Activated CD4-positive, CD25-positive, alpha-beta regulatory T cell (primary cell): ENCODE results near the gene ANXA8.
"Not testable (repeated sequence)": the region's sequence is repeated elsewhere in the genome, so short reads cannot be mapped to it uniquely, and the experiment has no call there.

Experiments used
- DNase-seq, 4 experiments: peaks; one replicate each; lab custom pipeline; 2025; lab: John Stamatoyannopoulos, UW

Gene ANXA8, protein sequence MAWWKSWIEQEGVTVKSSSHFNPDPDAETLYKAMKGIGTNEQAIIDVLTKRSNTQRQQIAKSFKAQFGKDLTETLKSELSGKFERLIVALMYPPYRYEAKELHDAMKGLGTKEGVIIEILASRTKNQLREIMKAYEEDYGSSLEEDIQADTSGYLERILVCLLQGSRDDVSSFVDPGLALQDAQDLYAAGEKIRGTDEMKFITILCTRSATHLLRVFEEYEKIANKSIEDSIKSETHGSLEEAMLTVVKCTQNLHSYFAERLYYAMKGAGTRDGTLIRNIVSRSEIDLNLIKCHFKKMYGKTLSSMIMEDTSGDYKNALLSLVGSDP

DNA sequence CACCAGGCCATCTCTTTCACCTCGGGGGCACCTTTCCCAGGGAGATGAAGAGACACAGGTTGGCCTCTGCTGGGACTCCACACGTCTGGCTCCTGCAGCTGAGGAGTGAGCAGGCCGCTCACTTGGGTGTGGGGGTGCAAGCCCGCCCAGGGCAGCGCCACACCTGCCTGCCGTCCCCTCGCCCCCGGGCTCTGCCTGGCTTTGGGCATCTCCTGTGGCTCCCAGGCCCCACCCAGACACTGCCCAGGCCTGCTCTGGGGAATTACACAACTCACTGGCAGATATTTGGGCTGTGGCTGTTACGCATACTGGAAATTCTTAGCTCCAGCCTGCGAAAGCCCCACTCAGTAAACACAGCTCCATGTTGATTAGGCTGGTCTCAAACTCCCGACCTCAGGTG is at the start of gene ANXA8:
TSS of gene ANXA8 (minus strand) at position 193 of the 400 bp plus-strand sequence. CDS start at position 11, 182 bp downstream.
- not testable (repeated sequence) for DNase-seq

DNA sequence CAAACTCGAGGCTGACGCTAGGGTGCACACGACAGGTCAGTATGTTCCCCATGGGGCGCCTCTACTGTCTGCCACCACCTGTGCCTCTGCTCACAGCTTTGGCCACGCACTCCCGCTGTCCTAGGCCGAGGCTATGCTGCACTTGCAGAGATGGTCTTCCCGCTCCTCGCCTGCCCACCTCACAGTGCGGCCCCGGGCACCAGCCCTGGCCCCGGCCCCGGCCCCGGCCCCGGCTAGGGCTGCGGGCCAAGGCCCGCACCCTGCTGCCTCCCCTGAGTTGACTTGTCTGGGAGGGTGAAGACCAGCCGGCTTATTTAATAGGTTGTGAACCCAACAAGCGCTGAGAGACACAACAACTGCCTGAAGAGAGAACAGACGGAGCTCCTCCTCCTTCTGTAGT is 39.6 kb upstream of the ANXA8 start, which contains the start of gene AGAP9:
TSS of gene AGAP9 (minus strand) at position 164 of the 400 bp plus-strand sequence. CDS start at position 52, 112 bp downstream.
- not testable (repeated sequence) for DNase-seq

DNA sequence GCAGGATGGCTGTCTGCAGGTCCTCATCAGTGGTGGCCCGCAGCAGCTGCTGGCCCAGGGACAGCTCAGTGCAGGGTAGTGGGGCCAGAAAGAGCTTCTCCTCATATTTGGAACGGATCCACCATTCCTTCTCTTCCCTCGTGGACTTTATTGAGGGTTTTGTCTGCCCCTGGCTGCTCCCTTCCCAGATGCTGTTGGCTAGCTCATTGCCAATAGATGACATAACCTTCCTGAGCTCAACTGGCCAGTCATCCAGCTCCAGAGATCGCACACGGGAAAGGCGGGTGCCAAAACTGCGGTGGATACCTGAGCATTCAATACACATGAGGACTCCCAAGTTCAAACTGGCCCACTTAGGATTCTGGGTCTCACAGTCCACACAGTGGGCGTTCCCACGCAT is 18.4 kb upstream of the ANXA8 start:
- DNase-seq, result not testable (repeated sequence)

DNA sequence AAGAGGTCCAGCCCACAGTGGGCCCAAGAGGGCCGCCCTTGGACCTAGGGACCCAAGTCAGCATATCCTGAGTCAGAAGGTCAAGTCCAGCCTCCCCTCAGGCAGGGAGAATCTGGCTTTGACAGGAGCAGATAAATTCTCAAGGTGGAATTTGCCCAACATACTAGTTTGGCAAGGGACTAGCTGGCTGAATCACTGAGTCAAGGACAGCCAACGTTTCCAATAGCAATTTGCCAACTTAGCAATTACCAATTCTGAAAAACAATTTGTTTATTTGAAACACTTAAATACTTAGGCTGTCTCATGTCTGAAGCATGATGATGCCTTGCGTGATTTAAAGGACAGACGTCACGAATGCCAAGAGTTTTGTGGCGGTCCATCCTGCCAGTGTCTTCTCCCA is 10.3 kb upstream of the ANXA8 start:
- DNase-seq, result not testable (repeated sequence)

DNA sequence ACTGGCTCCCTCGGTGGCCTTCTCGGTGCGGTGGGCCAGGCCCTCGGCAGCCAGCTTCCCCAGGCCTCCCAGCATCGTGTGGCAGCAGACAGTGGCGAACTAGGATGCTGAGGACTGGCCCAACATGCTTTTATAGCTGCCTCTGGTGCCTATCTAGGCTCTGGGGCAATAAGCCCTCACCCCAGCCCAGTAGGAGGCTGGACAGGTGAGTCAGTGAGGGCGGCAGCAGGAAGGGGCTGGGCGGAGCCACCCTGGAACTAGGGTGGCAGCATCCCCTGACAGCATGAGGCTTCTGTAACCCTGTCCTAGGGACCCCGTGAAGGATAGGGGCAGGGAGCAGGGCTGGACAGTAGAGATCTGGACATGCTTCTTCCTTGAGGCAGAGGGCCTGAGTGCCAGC is 7.7 kb upstream of the ANXA8 start, which contains the start of gene FAM25G:
TSS of gene FAM25G (minus strand) at position 101 of the 400 bp plus-strand sequence. CDS start at position 75, 26 bp downstream.
- not testable (repeated sequence) for DNase-seq

DNA sequence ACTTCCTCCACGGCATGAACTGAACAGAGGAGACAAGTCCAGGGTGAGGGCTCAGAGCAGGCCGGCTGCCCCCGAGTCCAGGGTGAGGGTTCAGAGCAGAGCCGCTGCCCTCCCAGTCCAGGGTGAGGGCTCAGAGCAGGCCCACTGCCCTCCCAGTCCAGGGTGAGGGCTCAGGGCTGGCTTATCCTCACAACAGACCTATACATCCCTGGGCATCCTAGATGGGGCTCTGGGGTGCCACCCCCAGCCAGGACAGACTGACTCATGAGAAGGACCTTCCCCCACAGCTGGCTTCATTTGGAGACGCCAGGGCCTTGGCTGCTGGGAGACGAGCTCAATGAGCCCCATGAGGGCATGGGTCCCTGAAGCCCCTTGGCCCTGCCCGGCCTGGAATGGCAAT is 5.7 kb upstream of the ANXA8 start:
- not testable (repeated sequence) for DNase-seq

DNA sequence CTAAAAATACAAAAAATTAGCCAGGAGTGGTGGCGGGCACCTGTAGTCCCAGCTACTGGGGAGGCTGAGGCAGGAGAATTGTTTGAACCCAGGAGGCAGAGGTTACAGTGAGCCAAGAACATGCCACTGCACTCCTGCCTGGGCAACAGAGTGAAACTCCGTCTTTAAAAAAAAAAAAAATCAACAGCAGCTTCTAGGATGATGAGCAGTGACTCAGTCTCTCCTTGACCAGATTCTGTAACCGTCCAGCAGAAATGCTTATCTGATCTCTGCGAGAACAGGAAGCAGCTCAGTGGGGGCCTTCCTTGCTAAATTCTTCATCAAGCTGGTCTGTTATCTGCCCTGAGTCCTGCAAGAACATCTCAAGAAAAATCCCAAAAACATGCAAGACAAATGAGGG is 2.0 kb upstream of the ANXA8 start:
- DNase-seq, result not testable (repeated sequence)

DNA sequence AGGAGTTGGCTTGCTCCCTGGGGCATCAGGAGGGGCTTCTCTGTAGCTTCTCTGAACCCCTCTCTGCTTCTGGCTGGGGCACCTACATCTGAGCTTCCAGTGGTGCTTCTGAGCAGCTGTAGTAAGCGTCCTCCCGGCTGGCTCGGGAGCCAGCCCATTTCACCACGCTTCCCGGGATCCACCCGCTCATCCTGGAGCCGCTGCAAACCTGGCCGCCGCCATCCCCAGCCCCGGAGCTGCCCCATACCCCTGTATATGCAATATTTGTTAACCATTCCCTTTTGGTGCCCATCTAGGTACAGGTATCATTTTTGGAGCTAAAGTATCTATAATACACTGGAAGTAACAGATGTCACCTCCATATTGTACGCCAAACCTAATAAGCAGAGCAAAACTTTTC is 871 bp upstream of the ANXA8 start:
- DNase-seq, result not testable (repeated sequence)

DNA sequence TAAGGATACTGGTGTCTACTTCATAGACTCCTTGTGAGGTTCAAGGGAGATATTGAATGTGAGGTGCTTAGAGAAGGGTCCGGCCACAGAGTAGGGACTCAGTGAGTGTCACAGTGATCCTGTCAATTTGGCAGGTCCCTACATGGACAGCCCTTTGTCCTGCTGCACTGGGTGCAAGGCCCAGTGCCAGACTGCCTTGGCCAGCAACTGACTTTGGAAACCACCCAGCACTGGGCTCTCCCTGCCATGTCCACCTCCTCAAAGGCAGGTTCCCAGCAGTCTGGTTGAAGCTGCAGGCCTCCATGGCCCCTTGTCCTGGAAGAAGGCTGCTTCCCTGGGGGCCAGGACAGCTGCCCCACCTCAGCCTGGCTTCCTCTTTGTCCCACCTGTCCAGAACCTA is 1.5 kb downstream of the ANXA8 start:
- not testable (repeated sequence) for DNase-seq

DNA sequence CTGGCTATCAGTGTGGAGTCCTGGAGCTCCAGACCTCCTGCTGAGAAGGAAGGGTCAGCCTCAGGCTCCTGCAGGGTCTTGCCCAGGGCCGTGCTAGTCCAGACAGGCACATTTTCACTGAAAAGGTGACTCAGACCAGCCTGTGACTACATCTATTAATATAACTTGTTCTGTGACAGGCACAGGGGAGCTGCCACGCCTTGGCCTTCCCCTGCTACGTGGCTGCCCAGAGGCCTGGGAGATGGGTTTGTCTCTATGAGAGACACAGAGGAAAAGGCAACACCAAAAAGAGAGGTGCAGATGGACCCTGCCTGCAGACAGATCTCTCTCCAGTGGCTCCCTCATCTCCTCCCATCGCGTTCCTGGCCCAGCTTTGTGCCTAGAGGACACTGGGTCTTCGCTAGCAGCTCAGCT is 2.1 kb downstream of the ANXA8 start:
- not testable (repeated sequence) for DNase-seq

DNA sequence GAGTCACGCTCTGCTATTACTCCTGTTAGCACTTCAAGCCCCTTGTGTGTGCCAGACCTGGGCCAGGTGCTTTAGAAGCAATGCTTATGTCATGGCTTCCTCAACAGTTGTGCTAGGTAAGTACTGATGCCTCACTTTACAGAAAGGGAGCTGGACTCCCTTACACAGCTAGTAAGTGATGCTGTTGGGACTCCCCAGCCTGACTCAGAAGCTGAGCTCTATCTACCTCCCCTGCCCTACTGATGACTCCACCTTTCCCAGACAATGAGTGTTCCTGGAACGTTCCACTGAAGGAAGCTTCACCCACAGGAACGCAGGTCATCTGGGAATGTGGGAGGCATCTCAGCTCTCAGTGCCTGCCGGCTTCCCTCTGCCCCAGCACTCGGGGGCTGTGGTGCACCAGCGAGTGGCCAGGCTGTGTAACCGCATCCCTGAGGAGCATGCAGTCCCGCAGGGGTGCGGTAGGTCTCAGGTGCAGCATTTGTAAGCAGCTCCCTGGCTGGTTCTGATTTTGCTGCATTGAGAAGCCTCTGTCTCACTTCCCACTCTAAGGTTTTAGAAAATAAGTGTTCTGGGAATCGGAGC is 2.6 kb downstream of the ANXA8 start:
- DNase-seq, result not testable (repeated sequence)

DNA sequence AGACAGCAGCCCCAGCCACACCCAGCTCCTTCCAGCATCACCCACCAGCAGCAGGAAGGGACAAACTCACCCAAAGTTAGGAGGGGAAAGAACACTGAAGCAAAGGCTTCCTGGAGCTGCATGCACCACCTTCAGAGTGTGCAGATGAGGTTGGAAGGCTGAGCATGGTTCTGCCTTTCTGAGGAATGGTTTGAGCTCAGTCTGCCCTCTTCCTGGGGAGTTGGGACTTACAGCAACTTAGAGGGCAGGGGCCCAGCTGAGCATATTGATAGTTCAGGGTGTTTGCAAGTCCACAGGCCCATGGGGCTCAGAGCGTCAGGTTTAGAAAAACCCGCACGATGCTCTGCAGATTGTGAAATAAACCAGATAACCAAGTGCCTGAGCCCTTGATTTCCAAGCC is 3.8 kb downstream of the ANXA8 start:
- DNase-seq, result not testable (repeated sequence)

DNA sequence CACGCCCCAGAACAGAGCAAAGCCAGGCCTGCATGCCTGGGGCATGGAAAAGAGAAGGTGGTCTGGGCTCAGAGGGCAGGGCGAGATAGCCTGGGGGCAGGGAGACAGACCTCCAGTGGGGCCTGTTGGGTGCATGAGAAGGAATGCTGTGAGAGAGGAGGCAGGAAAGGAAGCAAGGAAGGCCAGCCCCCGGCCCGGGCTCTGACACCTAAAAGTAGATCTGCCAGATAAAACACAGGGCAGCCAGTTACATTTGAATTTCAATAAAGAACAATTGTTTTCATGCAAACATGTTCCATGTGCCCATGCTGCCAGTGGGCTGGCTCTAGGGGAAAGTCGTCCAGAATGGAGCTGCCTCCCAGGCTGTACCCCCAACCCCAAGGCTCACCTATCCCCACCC is 5.8 kb downstream of the ANXA8 start:
- DNase-seq, result not testable (repeated sequence)

DNA sequence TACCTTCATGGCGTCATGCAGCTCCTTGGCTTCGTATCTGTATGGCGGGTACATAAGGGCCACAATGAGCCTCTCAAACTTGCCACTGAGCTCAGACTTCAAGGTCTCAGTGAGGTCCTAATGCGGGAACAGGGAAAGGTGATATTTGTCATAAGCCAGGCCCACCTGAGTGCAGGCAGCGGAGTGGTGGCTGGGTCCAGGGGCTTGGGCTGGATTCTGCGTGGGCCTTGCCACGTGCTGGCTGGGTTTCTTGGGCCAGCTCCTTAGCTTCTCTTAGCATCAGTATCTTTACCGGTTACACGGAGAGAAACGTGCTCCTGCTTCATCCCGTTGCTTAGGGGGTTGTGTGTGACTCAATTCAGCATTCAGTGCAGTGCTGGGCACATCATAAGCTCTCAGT is 6.8 kb downstream of the ANXA8 start:
- not testable (repeated sequence) for DNase-seq

DNA sequence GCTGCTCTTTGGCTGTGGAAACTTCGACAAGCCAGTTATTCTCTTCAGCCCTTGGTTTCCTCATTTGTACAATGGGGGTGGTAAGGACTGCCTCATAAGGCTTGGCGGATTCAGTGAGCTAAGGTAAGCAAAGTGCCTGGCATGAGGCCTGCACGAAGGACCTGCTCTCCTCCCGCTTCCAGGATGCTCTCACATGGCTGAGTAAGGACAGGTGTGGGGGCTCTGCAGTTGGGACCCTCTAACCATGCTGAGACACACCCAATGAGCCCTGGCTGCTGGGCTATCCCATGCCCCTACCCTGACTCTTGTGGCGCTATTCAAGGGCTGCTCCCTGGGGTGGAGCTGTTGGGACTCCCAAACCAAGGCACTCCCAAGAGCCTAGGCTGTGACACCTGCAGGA is 8.8 kb downstream of the ANXA8 start:
- not testable (repeated sequence) for DNase-seq

DNA sequence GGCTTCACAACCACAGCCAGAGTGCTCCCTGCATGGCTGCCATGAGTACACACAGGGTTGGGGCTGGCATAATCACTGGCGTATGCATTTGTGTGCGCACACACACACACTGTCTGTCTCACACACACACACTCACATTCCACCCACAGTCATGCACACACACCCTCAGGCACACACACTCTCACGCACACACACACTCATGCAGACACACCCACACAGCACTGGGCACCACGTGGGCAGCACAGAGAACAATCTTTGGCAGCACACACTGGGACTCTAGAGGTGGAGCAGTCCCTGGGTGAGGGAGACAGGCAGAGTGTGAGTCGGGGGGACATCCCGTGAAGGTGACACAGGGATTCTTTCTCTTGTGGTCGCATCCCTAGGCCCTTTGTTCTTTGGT is 10.4 kb downstream of the ANXA8 start:
- DNase-seq, result not testable (repeated sequence)

DNA sequence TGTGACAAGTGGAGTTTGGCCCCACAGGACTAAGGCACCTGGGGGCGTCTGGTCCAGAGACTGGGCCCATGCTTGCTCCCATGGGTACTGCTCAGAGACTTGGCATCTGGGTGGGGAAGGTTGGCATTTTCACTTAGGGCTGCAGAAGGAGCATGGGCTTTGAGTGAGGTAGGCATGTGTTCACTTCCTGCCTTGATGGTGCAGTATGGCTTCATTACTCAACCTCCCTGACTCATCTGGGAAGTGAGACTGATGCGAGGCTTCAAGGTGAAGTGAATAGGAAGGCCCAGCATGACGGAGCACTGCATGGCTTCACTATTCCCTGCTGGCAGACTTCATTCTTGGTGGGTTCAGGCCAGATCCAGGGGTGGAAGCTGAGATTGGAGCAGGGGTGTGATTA is 11.3 kb downstream of the ANXA8 start:
- not testable (repeated sequence) for DNase-seq

DNA sequence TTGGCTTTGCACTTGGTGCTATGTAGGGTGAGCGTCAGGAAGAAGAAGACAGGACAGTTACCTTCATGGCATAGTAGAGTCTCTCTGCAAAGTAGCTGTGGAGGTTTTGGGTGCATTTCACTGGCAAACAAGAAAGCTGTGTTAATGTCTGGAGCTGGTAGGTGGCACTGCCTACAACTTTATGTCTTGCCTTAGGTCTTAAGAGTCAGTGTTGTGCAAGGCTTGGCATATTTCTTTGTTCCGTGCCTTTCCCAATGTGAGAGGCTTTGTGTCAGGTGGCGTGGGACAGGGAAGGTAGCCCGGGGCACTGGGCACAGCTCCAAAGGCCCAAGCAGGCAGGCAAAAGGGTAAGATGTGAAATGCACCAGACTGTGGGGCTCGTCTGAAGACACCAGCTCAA is 11.8 kb downstream of the ANXA8 start:
- not testable (repeated sequence) for DNase-seq

DNA sequence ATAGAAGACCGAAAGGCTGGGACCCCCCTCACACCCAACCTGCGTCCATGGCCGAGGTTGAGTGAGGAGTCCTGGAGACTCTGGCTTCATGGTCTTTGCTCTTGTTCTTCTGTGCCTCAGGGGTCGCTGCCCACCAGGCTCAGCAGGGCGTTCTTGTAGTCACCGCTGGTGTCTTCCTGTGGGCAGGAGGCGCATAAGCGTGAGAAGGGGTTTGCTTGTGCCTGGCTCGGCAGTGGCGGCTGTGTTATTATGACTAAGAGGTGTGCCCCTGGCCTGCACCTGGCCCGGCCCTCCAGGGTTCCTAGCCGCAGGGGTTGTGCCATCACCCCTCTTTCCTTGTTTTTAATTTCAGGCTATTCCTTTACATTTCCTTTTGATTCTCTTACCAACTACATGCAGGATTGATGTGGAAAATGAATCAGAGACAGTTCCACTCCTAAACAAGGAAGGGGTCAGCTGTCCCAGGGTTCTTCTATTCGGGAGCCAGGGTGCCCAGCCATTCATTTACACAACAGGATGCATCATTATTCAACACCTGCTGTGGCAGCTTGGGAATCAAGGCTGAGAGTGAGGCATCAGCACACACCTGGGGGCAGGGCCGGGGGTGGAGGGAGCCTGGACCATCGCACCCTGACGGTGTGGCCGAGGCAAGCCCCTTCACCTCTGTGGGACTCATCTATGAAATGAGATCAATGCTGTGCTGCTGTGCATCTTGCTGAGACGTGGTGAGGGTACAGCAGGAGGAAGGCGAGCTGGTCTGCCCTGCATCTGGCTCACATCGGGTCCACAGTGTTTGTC is 15.0 kb downstream of the ANXA8 start:
- DNase-seq, result not testable (repeated sequence)

DNA sequence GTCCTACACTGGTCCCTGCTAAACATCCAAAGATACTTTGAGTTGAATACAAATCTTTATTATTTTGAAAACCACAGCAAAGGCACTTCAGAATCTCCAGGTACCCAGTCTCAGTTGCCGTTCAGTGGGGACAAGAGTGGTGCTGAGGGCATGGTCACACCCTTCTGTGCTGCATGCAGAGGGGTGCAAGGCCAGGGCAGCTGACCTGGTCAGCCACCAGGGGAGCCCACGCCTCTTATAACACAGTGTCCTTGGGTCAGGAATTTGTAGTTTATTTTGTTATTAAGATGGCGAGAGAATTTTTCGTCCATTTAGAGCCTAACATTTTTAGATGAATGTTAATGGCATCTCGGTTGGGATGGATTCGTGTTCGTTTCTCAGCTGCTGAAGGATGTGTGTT is 16.0 kb downstream of the ANXA8 start:
- DNase-seq, result not testable (repeated sequence)

DNA sequence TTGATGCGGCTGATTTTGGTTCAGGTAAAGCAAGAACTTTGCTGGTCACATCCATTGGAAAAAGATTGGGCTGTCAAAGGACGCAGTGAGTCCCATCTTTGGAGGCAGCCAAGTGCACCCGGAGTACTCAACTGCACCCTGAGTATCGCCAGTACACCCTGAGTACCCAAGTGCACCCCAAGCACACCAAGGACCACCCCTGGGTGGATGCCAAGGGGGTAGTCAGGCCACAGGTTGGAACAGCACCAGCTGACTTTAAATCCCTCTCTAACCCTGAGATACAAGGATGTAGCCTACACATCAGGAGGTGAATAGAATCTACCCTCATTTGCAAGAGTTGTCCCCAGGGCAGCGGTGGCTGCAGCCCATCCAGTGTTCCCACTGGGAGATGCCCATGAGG is 16.5 kb downstream of the ANXA8 start:
- not testable (repeated sequence) for DNase-seq

DNA sequence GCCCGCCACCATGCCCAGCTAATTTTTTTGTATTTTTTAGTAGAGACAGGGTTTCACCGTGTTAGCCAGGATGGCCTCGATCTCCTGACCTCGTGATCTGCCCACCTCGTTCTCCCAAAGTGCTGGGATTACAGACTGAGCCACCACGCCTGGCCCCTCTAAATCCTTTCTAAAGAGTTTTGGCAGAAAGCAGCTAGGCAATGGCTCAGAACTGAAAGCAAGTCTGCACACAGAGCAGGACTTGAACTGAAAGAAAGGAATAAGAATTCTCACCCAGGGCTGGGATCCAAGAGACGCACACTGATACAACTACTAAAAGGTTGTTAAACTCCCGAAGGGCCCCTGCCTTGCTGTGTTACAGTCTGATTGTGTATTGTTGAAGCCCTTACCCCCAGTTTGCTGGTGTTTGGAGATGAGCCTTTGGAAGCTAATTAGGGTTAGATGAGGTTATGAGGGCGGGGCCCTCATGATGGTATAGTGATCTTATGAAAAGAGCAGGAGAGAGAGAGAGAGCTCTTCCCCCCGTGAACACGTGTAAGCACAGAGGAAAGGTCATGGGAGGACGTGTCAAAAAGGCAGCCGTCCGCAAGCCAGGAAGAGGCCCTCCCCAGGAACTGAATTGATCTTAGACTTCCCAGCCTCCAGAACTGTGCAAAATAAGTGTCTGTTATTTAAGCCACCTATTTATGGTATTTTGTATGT is 18.5 kb downstream of the ANXA8 start:
- DNase-seq, result not testable (repeated sequence)
